Right kidney (tissue), 9 donors: ENCODE results near the gene OR52I2.

Experiments used
- DNase-seq: peaks from one replicate; pipeline ENCODE4 v3.0.0-alpha.2; 2016
- long read RNA-seq, 8 donors: transcript quantifications; one replicate each; lab custom pipeline, GENCODE V29; 2026

The OR52I2 gene
- long read RNA-seq, donor 1 = 0 reads
- long read RNA-seq, donor 2 = 0 reads
- long read RNA-seq, donor 3 = 0 reads
- long read RNA-seq, donor 4 = 0 reads
- long read RNA-seq, donor 5 = 0 reads
- long read RNA-seq, donor 6 = 0 reads
- long read RNA-seq, donor 7, partial matches to known transcripts = 34 of 34 reads
- long read RNA-seq, donor 7, other reads (novel, unspliced or antisense) = 0 of 34 reads
- long read RNA-seq, donor 8 = 0 reads

DNA sequence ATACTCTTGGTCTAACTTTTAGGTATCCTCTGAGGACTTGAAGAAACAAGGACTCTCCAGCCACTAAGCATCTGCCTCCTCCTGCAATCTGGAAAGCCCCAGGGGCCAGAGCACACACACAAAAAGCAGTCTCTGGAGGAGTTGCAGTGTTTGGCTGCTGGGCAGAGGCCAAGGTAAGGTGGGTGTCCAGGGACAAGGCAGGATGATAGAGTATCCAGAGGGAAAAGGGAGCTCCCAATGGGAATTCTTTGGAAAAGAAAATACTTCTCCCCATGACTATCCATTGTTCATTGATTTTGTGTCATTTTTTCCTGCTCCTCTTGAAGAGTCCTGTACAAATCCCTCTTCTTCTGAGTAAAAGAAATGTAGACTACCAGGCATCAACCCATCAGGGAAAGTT, at the start of gene OR52I2:
Gene OR52I2 (plus strand): TSS at position 301 of the 400 bp plus-strand sequence.
- no peak for DNase-seq

DNA sequence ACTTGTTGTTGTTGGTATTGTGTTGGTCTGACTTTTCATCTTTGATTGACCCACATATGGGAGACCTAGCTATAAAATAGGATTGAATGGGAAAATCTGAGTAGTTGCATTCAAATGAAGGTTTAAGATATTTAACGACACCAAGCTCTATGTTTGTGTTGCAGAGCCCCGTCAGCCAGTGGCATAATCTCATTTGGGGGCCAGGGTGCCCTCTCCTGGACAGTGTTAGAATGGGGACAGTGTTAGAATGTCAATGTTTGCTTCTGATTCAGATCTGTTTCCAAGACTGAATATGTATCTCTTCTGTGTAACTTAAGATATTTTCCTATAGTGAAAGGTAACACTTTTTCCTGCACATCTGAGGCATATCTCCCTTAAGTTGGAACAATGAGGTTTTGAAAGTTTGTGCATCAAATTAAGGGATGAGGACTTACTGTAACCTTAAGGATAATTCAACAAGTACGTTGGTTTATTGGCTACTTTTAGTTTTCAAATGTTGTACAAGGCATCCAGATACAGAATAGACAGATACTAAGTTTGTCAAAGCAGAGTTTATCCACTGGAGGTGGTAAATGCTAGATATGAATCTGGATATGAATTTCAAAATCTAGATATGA, 41.8 kb upstream of the OR52I2 start:
- no peak for DNase-seq

DNA sequence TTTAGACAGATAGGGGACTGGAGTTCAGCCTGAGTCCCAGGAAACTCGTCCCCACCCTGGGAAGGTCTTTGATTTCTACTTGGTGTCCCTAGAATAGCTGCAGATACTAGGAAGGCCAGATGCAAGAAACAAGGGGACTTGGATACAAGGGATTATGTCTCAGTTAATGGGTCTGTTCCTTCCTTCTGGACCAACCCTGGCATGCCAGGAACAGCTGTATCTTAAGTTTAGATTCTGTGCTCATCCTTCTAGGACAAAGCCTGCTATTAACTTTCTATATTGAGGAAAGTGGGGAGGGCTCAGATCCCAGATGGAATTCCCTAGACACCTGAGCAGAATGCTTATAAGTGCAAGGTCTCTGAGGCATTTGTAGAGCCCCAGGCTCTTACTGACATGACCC, 40.5 kb upstream of the OR52I2 start:
- DNase-seq = no peak

DNA sequence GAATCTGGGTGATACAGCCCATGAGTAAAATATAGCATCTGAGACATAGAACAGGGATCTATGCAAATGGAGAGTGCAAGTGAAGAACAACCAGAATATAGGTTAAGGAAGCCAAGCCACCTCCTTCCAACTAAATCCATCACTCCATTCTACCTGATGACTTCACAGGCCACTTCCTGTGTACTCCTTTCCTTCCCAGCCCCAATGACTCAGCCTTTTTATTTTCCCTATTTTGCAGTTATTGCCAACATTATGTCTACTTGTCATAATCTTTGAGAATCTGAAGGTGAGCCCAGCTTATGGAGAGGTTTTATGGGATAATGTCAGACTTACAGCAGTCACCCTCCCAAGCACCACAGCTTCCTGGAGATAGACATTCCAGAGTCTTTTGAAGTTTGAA, 38.0 kb upstream of the OR52I2 start:
- no peak for DNase-seq

DNA sequence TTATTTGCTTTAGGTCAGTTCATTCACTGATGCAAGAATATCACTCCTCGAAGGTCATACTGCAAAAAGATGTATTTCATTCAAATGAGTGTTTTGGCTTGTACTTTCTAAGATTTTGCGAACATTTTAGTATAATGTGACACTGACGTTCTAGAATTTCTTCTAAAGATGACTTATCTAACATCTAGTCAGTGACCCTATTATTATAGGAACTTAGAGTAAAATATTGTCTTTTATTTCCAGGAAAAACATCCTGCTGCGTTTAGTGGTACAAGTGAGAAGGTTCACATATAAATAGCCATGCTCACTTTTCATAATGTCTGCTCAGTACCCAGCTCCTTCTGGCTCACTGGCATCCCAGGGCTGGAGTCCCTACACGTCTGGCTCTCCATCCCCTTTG, 36.7 kb upstream of the OR52I2 start, which contains the start of gene OR52M1:
Gene OR52M1 (plus strand): TSS at position 301 of the 400 bp plus-strand sequence. CDS start 0 bp downstream, at position 301.
- DNase-seq = no peak

DNA sequence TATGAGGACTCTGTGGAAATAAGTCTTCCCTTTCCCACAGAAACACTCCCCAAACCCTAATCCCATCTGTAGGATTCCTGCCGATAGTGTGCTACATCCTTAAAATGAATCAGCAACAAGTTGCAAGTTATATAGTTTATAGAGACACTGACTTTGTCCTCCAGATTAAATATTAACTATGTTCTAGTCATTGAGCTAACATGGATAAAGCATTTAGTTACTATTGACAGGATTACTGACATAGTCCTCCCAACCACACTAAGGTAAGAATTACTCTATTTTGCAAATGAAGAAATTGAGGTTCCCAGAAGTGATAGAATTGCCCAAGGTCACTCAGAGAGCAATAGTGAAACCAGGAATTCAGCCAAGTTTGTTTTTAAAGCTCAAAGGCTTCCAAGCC, 34.7 kb upstream of the OR52I2 start:
- no peak for DNase-seq

DNA sequence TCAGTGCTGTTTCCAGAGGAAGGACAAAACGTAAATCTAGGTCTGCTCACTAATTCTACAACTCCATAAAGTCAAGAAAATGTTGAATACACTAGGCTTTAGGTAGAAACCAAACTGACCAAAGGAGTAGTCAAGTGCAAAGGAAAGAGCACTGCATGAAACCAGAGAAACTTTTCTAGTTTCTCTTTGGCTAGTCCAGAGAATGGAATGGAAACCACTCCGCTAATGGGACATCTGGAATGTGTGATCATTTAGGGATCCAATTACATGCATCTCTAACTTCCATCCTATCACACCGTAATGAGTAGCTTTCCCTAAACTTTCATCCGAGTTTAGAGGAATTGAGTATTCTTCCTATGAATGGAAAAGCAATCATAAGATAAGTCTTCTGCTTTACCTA, 34.1 kb upstream of the OR52I2 start:
- no peak for DNase-seq

DNA sequence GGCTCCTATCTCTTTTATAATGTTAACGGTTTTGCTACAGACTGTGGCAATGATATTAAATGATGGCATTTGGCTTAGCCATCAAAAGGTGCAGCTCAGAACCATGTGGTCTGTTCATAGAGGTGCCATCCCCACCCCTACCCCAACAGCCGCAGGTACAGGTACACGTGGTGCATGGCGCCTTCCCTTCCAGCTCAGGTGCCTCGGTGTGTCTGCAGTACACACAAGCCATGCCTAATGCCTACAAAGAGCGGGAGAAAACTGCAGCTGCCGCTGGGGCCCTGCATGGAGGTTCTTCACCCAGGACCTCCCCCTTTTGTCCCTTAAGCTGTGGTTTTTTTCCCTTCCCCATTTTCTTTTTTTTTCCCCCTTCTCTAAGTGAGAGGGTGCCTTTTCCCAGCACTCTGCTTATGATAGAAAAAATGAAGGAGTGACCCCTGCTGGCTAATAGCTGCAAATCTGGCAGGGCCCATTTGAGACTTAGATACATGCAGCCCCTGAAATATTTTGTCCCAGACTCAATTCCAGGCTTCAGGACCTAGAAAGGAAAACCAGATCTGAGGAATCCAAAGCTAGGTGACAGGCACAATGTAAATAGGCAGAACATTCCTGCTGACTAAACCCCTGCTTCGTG, 30.1 kb upstream of the OR52I2 start:
- no peak for DNase-seq

DNA sequence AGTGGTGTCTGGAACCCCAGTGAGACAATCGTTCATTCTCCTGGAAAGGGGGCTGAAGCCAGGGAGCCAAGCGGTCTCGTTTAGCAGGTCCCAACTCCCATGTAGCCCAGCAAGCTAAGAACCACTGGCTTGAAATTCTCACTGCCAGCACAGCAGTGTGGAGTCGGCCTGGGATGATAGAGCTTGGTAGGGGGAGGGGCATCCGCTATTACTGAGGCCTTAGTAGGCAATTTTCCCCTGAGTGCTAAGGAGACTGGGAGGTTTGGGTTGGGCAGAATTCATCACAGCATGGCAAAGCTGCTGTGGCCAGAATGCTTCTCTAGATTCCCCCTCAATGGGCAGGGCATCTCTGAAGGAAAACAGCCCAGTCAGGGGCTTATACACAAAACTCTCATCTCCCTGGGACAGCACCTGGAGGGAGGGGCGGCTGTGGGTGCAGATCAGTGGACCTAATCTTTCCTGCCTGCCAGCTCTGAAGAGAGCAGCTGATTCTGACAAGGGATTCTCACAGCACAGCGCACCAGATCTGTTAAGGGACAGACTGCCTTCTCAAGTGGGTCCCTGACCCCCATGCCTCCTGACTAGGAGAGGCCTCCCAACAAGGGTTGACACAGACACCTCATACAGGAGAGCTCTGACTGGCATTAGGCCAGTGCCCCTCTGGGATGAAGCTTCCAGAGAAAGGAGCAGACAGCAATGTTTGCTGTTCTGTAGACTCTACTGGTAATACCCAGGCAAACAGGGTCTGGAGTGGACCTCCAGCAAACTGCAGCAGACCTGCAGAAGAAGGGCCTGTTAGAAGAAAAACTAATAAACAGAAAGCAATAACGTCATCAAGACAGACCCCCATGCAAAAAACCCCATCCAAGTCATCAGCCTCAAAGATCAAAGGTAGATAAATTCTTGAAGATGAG, 21.8 kb upstream of the OR52I2 start:
- DNase-seq = peak; percentile 3

DNA sequence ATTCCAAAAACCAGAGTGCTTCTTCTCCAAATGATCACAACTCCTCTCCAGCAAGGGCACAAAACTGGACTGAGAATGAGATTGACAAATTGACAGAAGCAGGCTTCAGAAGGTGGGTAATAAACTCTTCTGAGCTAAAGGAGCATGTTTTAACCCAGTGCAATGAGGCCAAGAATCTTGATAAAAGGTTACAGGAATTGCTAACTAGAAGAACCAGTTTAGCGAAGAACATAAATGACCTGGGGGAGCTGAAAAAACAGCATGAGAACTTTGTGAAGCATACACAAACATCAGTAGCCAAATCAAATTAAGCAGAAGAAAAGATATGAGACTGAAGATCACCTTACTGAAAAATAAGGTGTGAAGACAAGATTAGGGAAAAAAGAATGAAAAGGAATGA, 21.1 kb upstream of the OR52I2 start:
- no peak for DNase-seq

DNA sequence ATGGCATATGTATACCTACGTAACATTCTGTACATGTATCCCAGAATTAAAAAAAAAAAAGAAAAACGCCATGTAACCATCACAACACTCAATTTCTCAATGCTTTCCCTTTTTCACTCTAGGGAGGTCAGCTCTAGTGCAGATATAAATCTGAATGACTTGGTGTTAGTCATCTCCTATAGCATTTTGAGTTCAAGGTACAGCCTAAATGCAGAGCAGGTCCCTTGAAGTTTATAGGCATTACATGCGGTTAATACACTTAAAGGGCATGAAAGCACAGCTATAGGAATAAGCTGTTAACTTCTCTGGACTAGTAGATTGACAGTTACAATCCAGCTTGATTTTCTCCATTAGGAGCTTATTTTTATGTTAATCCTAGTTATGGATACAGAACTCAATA, 16.2 kb upstream of the OR52I2 start:
- no peak for DNase-seq

DNA sequence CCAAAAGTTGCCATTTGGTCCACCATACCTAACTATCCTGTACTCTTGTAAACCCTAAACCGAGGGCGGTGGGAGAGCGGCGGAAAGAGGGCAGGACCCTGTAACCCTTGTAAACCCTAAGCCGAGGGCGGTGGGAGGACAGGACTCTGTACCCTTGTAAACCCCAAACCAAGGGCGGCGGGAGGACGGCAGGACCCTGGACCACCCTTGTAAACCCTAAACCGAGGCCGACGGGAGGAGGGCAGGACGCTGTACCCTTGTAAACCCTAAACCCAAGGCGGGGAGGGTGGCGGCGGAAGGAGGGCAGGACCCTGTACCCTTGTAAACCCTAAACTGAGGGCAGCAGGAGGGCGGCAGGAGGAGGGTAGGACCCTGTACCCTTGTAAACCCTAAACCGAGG, 12.5 kb upstream of the OR52I2 start:
- no peak for DNase-seq

DNA sequence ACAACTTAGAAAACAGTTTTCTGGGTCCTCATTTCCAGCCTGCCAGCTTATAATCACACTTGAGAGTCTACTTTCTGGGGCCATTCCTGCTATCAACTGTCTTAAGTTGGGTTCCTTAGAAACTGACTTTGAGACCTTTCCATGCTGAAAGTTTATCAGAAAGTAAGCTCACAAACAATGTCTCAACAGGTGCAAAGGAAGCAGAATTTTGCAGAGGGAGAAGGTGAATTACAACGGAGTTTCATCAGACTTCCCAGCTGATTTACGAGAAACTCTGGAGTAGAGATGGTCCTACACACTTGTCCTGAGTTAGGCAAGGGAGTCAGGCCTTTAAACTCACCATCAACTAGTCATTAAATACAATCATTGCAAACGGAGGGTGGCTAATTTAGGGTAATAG, 4.7 kb upstream of the OR52I2 start:
- no peak for DNase-seq

DNA sequence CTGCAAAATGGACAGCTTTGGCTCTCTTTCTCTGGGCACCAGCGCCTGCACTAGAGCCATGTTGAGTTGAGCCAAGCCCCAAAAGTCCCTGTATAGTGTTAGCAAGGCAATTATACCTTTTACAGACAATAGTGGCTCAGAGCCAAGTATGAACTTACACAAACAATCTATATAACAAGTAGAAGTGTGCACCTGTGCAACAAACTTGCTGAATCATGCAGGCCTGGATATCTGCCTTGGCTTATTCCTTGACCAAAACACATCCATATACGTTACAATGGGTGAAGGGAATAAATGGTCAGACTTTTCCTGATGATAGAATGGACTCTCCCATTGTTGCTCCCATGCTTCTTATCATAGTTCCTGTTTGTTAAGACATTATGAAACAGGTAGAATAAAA, 3.8 kb upstream of the OR52I2 start:
- no peak for DNase-seq

DNA sequence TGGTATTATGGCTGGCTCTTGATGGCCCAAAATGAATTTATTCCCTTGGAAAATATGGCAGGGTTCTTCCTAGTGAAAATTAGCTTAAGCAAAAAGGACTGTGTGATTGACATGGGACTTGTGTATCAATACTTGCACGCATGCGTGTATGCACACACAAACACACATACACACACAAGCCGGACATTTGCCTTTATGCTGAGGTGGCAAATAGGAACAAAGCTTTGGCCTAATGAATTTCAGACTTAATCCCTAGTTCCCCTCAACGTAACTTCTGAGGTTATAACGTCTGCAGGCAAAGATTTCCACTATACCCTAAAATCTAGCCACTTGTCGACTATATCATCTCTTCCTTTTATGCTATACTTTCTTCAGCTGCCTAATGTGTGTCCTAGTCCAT, 2.9 kb upstream of the OR52I2 start:
- DNase-seq = no peak

DNA sequence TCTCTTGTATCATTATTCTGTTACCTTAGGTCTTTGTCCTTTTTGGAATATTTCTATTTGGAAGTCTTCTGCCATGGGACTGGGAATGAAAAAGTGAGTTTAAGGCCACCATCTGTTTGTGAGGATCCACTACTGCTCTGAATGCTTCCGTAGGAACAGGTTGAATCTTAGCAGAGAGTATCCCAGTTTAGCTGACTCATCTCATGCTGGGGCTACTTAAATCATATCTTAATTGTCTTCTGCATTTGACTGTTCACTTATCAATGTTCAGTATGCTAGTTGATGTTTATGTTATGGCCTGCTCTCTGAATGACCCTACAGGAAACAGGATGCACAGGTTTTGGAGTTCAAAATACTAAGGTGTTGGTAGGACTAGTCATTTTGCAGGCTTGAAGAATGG, 1.4 kb upstream of the OR52I2 start:
- DNase-seq = no peak

DNA sequence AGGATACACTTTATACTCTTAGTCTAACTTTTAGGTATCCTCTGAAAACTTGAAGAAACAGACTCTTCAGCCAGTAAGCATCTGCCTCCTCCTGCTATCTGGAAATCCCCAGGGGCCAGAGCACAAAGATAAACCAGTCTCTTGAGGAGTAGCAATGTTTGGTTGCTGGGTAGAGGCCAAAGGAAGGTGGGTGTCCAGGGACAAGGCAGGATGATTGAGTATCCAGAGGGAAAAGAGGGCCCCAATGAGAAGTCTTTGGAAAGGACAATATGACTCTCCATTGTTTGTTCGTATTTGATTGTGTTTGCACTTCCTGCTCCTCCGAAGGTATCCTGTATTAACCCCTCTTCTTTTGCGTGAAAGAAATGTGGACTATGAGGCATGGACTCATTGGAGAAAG, 7.5 kb downstream of the OR52I2 start:
- no peak for DNase-seq

DNA sequence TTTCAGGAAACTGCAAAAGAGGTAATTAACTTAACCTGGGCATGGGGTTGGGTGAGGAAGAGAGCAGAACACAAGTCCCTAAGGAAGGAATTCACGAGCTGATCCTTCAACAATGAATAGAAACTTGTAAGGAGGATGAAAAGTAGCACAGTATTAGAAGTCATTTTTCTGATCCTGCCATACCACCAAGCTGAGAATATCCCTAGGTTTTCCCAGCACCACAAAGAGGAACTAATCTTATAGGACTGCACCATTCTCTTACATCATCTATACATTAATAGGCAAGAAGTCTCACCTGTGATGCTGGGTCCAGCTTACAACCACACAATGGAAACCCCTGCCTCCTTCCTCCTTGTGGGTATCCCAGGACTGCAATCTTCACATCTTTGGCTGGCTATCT, 12.2 kb downstream of the OR52I2 start, which contains the start of gene OR52I1:
Gene OR52I1 (plus strand): TSS at position 301 of the 400 bp plus-strand sequence. CDS start 0 bp downstream, at position 301.
- DNase-seq = no peak

DNA sequence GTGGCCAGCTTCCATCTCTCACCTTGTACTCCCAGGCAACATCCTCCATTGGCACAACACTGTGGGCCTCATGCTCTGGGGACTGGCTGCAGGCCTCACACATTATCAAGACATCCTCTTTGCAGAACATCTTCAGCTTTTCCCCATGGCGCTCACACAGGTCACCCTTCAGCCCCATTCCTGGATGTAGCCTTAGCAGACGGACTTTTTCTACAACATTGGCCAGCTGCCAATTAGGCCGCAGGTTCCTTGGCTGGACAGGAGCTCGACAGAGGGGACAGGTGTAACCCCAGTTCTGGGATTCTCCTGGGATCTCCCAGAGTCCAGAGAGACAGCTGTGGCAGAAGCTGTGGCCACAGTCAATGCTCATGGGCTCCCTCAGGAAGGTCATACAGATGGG, 23.5 kb downstream of the OR52I2 start:
- DNase-seq = no peak

DNA sequence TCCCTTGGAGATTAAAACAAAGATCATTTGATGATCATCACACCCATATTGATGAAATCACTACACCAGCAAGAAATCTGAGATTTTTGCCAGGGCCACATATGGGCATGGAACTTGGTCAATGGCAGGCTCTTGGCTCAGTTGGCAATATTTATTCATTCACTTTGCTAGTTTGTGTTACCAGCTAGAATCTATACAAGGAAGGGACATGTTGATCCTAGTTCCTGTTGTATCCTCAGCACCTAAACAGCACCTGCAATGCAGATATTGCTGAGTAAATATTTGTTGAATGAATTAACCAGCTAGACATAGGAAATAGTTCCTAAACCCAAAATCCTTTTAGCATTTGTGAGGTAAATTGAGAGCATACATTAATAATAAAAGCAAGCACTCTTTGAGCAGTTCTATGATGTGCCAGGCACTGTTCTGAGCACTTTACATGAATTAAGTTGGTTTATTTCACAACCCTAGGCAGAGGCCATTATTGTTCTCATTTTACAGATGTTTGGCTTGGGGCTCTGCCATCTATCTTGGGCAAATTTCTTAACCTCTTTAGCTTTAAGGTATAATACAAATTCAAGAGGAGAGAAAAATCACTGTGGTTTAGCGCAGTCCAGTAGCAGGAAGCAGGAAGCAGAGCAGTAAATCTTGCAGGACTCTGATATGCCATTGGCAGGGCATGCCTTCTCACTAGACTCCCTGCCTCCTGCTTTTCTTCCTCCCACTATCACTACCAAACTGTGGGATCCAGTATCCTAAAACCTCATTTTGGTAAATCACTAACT, 24.9 kb downstream of the OR52I2 start:
- DNase-seq = no peak

DNA sequence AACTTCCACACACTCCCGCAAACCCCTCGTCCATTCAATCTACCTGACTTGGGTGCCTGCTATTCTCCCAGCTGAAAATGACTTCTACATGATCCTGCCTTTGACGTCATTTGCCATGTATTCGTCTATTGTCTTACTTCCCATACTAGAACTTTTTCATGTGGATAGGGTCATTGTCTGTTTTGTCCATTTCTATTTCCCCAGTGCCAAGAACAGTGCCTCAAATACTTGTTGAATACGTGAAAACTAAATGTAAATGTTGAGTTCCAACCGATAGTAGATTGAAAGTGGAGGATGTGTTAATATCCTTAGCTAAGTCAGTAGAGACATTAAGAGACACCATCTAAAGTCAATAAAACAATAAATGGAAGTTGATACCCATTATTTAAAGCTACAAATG, 25.6 kb downstream of the OR52I2 start:
- no peak for DNase-seq
